Endothelial cell (in vitro differentiated cells): ENCODE measurements around the gene C1orf159. TPM values are rescaled to one million over a fixed set of nuclear protein-coding genes. Genes with fewer than 3 reads are reported as not detected.

ENCODE experiments used
- DNase-seq: peaks from one replicate; pipeline ENCODE4 v3.0.0; 2021; ENCODE audit warnings: low spot score
- H3K27ac Mint-ChIP-seq: one replicate; pipeline ENCODE4 v1.8.0; 2021; ENCODE audit warnings: mixed read lengths, inconsistent platforms; ENCODE audit not compliant: unreplicated experiment
- H3K27me3 Mint-ChIP-seq: one replicate; pipeline ENCODE4 v1.8.0; 2021; ENCODE audit warnings: mild to moderate bottlenecking, moderate library complexity, mixed read lengths, inconsistent platforms; ENCODE audit not compliant: unreplicated experiment
- H3K36me3 Mint-ChIP-seq: one replicate; pipeline ENCODE4 v1.8.0; 2021; ENCODE audit warnings: mild to moderate bottlenecking, low read depth, mixed read lengths, inconsistent platforms; ENCODE audit not compliant: unreplicated experiment
- H3K4me1 Mint-ChIP-seq: one replicate; pipeline ENCODE4 v1.8.0; 2021; ENCODE audit warnings: mild to moderate bottlenecking, mixed read lengths, inconsistent platforms; ENCODE audit not compliant: unreplicated experiment
- H3K4me3 Mint-ChIP-seq: one replicate; pipeline ENCODE4 v1.8.0; 2021; ENCODE audit warnings: mild to moderate bottlenecking, mixed read lengths, inconsistent platforms; ENCODE audit not compliant: unreplicated experiment
- H3K9me3 Mint-ChIP-seq: one replicate; pipeline ENCODE4 v1.8.0; 2021; ENCODE audit warnings: mixed read lengths, inconsistent platforms; ENCODE audit not compliant: unreplicated experiment
- total RNA-seq: library from RNA; stranded (reverse); fragmentation: NEBNext Ultra II Directional; extraction: Animal tissue kit (Norgen Biotek cat#: 25700); gene quantifications from one replicate; pipeline ENCODE4 v1.2.1, GENCODE V29; 2021; ENCODE audit not compliant: unreplicated experiment
- TF ChIP-seq, protein P1 (sequence below): fragments of 200-600 bp; sonication (generic); IDR thresholded peaks from one replicate; pipeline ENCODE4 v1.5.0; 2021; ENCODE audit warnings: antibody characterized with exemption; ENCODE audit not compliant: unreplicated experiment

C1orf159 gene
- total RNA-seq, 1 donor from 2014 or later, result 16.6 TPM

DNA sequence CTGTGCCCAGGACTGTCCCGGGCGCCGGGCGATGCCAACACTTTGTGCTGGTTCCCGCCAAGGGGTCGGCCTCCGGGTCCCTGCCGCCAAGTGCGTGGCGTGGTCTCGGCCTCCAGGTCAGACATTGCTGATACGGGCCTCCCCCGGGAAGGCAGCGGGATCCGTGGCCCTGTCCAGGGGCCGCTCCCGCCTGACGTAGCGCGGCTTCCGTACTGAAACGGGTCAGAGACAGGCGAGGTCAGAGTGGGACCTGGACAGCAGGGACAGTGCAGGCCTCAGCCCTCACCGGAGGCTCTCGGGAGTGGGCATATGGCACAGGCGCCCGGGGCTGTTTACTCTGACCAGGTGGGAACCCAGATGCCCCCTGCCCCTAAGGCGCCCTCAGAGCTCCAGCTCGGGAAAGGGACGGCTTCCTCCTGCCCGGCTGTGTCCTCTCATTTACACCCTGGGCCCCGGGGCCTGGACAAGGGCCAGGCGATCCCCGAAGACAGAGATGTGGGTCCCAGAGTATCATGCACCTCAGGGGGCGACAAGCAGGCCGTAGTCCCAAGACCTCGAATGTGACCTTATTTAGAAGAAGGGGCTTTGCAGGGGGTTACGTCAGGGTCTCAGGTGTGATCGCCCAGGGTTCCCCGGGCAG is 33.0 kb downstream of the C1orf159 start:
- peak; percentile 11 for DNase-seq
- H3K27me3 Mint-ChIP-seq, result peaks cover 6% of the 10 kb centered on the region
- TF ChIP-seq, protein P1, sequence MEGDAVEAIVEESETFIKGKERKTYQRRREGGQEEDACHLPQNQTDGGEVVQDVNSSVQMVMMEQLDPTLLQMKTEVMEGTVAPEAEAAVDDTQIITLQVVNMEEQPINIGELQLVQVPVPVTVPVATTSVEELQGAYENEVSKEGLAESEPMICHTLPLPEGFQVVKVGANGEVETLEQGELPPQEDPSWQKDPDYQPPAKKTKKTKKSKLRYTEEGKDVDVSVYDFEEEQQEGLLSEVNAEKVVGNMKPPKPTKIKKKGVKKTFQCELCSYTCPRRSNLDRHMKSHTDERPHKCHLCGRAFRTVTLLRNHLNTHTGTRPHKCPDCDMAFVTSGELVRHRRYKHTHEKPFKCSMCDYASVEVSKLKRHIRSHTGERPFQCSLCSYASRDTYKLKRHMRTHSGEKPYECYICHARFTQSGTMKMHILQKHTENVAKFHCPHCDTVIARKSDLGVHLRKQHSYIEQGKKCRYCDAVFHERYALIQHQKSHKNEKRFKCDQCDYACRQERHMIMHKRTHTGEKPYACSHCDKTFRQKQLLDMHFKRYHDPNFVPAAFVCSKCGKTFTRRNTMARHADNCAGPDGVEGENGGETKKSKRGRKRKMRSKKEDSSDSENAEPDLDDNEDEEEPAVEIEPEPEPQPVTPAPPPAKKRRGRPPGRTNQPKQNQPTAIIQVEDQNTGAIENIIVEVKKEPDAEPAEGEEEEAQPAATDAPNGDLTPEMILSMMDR, result no peak
- H3K9me3 Mint-ChIP-seq, result no peaks in the 10 kb centered on the region
- H3K4me3 Mint-ChIP-seq, result no peak overlapping the region
- H3K4me1 Mint-ChIP-seq, result no peaks in the 10 kb centered on the region
- peaks cover 3% of the 10 kb centered on the region for H3K36me3 Mint-ChIP-seq
- no peak overlapping the region for H3K27ac Mint-ChIP-seq

- Mint-ChIP-seq H3K27ac (no peak overlapping the region), H3K4me3 (no peak overlapping the region), H3K36me3 (peaks cover 3% of the 10 kb centered on the region), H3K9me3 (no peaks in the 10 kb centered on the region), H3K27me3 (peaks cover 6% of the 10 kb centered on the region), H3K4me1 (no peaks in the 10 kb centered on the region)
- no peak for DNase-seq
- TF ChIP-seq, protein P1, result no peak
These were observed 33.6 kb downstream of the C1orf159 start for GRCh38 chr1:1082239-1082775.

GRCh38 chr1:1081311-1082238 is 34.3 kb downstream of the C1orf159 start:
- DNase-seq, result no peak
- no peaks in the 10 kb centered on the region for H3K4me1 Mint-ChIP-seq
- peaks cover 2% of the 10 kb centered on the region for H3K36me3 Mint-ChIP-seq
- no peak overlapping the region for H3K27ac Mint-ChIP-seq
- H3K4me3 Mint-ChIP-seq, result no peak overlapping the region
- TF ChIP-seq, protein P1, result no peak
- peaks cover 2% of the 10 kb centered on the region for H3K27me3 Mint-ChIP-seq
- no peaks in the 10 kb centered on the region for H3K9me3 Mint-ChIP-seq

GRCh38 chr1:1080951-1081310 is 35.0 kb downstream of the C1orf159 start:
- no peak overlapping the region for H3K4me3 Mint-ChIP-seq
- H3K9me3 Mint-ChIP-seq, result no peaks in the 10 kb centered on the region
- no peaks in the 10 kb centered on the region for H3K36me3 Mint-ChIP-seq
- no peak overlapping the region for H3K27ac Mint-ChIP-seq
- H3K4me1 Mint-ChIP-seq, result no peaks in the 10 kb centered on the region
- DNase-seq, result no peak
- peaks cover 2% of the 10 kb centered on the region for H3K27me3 Mint-ChIP-seq
- TF ChIP-seq, protein P1, result no peak
